HG02870 (cell line): ENCODE data around the gene PEX14.
A peak's percentile ranks its signal among the peaks of the same experiment; 100 is the strongest.
"Not testable (repeated sequence)": the region's sequence is repeated elsewhere in the genome, so short reads cannot be mapped to it uniquely, and the experiment has no call there.

Experiments
- ATAC-seq: cut with Tn5 transposase; IDR thresholded peaks from one replicate; pipeline ENCODE4 v1.9.1; 2021; ENCODE audit warnings: mild to moderate bottlenecking, moderate library complexity; ENCODE audit not compliant: unreplicated experiment

The PEX14 gene

GRCh38 chr1:10474613-10475507 is at the start of gene PEX14:
TSS of gene PEX14 (plus strand) at chr1:10474950. CDS start at chr1:10474967, 17 bp downstream.
- peak; percentile 54 for ATAC-seq

GRCh38 chr1:10425826-10426534 is 48.8 kb upstream of the PEX14 start:
- not testable (repeated sequence) for ATAC-seq

- not testable (repeated sequence) for ATAC-seq
Observed at GRCh38 chr1:10426535-10426848, 48.3 kb upstream of the PEX14 start.

- no peak for ATAC-seq
Observed at GRCh38 chr1:10428984-10429383, 45.8 kb upstream of the PEX14 start.

GRCh38 chr1:10429868-10430215 is 44.9 kb upstream of the PEX14 start:
- peak; percentile 11 for ATAC-seq

- ATAC-seq: peak; percentile 76
Observed at GRCh38 chr1:10430216-10431069, 44.3 kb upstream of the PEX14 start, which contains the start of gene CENPS. TSS of gene CENPS (plus strand) at chr1:10430433. CDS start at chr1:10430518, 85 bp downstream.

GRCh38 chr1:10431070-10431730 is 43.5 kb upstream of the PEX14 start:
- no peak for ATAC-seq

GRCh38 chr1:10432910-10433700 is 41.6 kb upstream of the PEX14 start:
- no peak for ATAC-seq

GRCh38 chr1:10433790-10434189 is 41.0 kb upstream of the PEX14 start:
- no peak for ATAC-seq

- no peak for ATAC-seq
Observed at GRCh38 chr1:10434590-10434989, 40.2 kb upstream of the PEX14 start.

GRCh38 chr1:10437052-10437451 is 37.7 kb upstream of the PEX14 start:
- no peak for ATAC-seq

GRCh38 chr1:10438677-10439163 is 36.0 kb upstream of the PEX14 start:
- no peak for ATAC-seq

GRCh38 chr1:10440305-10440704 is 34.4 kb upstream of the PEX14 start:
- ATAC-seq: no peak

GRCh38 chr1:10440794-10441193 is 34.0 kb upstream of the PEX14 start:
- ATAC-seq: no peak

GRCh38 chr1:10444248-10444647 is 30.5 kb upstream of the PEX14 start:
- ATAC-seq: no peak

- ATAC-seq: no peak
Observed at GRCh38 chr1:10444795-10445397, 29.9 kb upstream of the PEX14 start.

GRCh38 chr1:10446790-10447422 is 27.8 kb upstream of the PEX14 start:
- no peak for ATAC-seq

GRCh38 chr1:10449751-10450150 is 25.0 kb upstream of the PEX14 start, which contains the start of gene CORT:
TSS of gene CORT (plus strand) at chr1:10450031. CDS start at chr1:10450224, 193 bp downstream.
- no peak for ATAC-seq
